ENCODE data around the gene BRIP1.
"Not testable (repeated sequence)": the region's sequence is repeated elsewhere in the genome, so short reads cannot be mapped to it uniquely, and the experiment has no call there.

Gene BRIP1

DNA sequence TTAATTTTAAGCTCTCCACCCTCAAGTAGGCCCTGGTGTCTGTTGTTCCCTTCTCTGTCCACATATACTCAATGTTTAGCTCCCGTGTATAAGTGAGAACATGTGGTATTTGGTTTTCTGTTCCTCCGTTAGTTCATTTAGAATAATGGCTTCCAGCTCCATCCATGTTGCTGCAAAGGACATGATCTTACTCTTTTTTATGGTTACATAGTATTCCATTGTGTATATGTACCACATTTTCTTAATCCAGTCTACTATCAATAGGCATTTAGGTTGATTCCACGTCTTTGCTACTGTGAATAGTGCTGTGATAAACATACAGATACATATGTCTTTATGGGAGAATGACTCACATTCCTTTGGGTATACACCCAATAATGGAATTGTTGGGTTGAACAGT is 160.9 kb downstream of the BRIP1 start:
- DNase-seq (ENCODE audit: extremely low read depth in 1 of 2, low read depth in 1 of 2) = no peak

DNA sequence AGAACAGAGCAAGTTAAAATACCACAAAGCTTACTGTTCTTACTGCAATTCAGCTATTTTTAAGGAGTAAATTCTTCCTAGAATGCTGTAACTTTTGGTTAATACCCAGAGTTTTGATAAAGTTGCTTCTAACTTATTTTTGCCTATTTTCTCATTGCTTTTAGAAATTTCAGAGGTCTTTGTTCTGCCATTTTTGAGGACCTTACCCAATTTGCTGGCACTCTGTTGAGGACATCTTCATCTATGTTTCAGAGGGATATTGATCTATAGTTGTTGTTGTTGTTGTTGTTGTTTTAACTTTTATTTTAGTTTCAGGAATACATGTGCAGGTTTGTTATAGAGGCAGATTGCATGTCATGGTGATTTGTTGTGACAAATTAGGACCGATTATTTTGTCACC is 161.3 kb downstream of the BRIP1 start:
- no peak for DNase-seq (ENCODE audit: extremely low read depth in 1 of 2, low read depth in 1 of 2)

DNA sequence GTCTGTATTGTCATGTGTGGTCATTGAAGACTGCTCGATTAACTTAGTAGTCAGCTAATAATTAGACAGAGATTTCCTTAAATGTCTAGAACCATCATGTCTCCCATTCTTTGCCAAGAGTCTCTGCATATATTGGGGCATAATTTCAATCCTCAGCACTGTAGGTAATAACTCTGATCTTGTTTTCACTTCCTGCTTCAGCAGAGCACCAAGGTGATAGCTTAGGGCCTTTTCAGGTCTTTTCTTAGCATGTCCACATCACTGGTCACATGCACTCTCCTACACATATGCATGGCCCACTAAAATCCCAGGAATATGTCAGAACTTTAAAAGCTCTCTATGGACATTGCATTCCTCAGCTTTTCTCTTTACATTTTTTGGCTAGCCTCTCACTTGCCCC is 162.0 kb downstream of the BRIP1 start:
- no peak for DNase-seq (ENCODE audit: extremely low read depth in 1 of 2, low read depth in 1 of 2)

DNA sequence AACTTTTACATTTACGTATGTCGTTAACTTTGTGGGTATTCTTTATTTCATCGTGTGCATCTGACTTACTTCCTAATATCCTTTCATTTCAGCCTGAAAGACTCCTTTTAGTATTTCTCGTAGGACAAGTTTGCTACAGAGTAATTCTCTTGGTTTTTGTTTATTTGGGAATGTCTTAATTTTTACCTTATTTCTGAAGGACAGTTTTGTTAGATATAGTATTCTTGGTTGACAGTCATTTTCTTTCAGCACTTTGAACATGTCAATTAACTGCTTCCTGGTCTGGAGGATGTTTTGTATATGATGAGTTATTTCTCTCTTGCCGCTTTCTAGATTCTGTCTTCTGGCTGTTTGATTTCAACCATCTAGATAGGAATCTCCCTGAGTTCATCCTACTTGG is 163.1 kb downstream of the BRIP1 start:
- no peak for DNase-seq (ENCODE audit: extremely low read depth in 1 of 2, low read depth in 1 of 2)

DNA sequence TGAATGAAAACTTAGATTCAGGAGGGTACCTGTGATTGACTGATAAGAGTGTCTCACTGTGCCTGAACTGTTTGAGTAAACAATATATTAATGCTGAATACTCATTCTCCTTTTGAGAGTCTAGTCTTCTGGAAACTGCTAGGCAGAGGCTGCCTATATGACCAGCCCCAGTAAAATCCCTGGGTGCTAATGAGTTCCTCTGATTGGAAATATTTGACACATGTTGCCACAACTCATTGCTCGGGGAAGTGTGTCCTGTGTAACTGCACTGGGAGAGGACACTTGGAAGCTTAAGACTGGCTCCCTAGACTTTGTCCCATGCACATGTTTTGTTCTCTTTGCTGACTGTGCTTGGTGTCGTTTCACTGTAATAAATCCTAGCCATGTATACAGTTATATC is 163.6 kb downstream of the BRIP1 start:
- DNase-seq (ENCODE audit: extremely low read depth in 1 of 2, low read depth in 1 of 2) = no peak

DNA sequence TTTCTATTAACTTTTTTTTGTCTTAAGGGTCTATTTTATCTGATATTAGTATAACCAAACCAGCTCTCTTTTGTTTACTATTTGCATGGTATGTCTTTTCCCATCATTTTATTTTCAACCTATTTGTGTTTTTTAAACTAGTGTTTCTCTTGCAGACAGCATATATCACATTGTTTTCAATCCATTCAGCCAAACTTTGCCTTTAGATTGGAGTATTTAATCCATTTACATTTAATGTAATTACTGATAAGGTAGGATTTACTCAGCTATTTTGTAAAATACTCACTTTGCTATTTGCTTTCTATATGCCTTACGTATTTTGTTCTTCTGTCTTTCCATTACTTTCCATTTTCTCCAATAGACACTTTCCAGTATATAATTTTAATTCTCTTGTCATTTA is 164.3 kb downstream of the BRIP1 start:
- DNase-seq (ENCODE audit: extremely low read depth in 1 of 2, low read depth in 1 of 2) = no peak

DNA sequence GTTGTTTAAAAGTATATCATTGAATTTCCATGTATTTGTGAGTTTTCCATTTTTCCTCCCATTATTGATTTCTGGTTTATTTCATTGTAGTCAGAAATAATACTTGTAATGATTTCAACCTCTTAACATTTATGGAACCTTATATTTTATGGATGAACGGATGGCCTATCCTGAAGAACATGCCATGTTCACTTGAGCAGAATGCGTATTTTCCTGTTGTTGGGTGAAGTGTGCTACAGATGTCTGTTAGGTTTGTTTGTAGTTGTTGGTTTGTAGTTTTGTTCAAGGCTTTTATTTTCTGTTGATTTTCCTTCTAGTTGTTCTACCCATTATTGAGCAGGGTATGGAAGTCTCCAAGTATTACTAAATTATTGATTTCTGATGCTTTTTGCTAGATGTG is 165.1 kb downstream of the BRIP1 start:
- no peak for DNase-seq (ENCODE audit: extremely low read depth in 1 of 2, low read depth in 1 of 2)

DNA sequence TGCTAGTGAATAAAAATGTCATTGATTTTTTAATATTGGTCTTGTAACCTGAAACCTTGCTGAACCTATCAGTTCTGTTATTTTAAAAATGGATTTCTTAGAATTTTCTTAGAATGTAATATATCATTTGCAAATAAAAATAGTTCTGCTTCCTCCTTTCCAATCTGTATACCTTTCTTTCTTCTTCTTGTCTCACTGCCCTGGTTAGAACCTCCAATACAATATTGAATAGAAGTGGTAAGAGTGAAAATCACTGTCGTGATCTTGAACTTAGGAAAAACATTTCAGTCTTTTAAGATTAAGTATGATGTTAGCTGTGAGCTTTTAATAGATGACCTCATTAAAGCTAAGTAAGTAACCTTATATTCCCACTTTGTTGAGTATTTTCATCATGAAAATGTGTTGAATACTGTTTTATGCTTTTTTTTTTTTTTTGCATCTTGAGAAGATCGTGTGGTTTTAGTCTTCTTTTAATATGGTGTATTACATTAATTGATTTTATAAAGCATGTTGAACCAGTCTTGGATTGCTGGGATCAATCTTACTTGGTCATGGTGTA is 167.5 kb downstream of the BRIP1 start:
- DNase-seq (ENCODE audit: extremely low read depth in 1 of 2, low read depth in 1 of 2) = no peak

DNA sequence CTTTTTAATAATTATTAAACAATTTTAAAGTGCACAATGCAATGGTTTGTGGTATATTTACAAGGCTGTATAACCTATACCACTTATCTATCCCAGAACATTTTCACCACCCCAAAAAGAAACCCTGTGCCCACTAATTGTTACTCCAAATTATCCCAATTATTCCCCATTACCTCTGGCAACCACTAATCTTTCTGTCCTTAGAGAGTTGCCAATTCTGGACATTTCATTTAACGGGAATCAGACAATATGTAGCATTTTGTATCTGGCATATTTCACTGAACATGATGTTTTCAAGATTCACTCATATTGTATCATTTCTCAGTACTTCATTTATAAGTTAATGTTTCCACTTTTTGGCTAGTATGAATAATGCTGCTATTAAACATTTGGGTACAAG is 169.2 kb downstream of the BRIP1 start:
- no peak for DNase-seq (ENCODE audit: extremely low read depth in 1 of 2, low read depth in 1 of 2)

DNA sequence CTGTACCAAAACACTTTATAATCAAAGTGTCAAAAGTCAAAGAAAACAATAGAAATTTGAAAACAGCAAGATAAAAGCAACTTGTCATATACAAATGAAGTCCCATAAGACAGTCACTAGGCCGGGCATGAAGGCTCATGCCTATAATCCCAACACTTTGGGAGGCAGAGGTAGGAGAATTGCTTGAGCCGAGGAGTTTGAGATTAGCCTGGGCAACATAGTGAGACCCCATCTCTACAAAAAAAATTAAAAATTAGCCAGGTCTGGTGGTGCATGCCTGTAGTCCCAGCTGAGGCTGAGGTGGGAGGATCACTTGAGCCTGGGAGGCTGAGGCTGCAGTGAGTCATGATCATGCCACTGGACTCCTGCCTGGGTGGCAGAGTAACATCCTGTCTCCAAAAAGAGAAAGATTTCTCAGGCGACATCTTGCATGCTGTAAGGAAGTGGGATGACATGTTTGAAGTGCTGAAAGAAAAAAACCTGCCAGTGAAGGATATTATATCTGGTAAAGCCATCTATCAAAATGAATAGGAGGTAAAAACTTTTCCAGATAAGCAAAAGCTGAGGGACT is 173.6 kb downstream of the BRIP1 start:
- no peak for DNase-seq (ENCODE audit: extremely low read depth in 1 of 2, low read depth in 1 of 2)

DNA sequence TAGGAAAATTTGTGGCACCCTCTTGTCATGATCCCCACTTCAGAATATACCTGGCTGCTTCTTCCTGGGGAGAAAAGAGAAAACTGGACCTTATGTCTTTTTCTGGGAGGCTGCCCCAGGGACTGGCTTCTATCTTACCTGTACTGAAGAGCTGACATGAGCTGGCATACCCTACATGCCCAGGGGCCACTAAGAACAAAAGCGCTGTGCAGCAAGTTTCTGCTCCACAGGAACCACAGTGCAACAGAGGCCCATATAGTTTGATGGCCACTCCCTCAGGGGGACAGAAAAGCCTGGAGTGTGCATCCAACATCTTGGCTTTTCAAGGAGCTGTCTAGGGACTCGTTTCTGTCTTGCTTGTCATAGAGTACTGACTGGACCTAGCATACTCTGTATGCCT is 175.6 kb downstream of the BRIP1 start:
- DNase-seq (ENCODE audit: extremely low read depth in 1 of 2, low read depth in 1 of 2) = no peak

DNA sequence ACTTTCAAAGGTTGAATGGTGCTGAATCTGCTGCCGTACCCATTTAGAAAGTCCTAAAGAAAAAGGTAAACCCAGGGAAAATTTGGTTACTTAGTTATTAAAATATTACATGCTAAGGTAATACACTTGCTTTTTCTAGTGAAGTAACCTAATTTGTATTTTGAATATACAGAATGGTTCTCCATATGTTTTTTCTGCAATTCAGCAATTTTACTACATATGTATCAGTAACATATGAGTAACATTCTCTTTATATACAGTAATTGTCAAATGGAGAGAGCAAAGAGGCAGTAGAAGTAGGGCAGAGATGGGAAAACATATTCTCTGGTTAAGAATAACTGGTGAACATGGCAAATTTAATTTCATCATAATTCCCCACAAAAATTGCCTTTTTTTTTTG is 177.2 kb downstream of the BRIP1 start:
- DNase-seq (ENCODE audit: extremely low read depth in 1 of 2, low read depth in 1 of 2) = no peak

DNA sequence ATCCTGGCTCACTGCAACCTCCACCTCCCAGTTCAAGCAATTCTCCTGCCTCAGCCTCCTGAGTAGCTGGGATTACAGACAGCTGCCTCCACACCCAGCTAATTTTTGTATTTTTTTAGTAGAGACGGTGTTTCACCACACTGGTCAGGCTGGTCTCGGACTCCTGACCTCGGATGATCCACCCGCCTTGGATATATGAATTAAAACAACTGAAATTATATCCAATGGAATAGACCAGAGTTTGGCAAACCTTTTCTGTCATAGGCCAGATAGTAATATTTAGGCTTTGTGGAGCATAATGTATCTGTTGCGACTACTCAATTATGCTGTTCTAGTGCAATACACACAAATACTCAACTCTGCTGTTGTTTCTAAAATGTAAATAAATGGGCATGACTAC is 178.5 kb downstream of the BRIP1 start:
- no peak for DNase-seq (ENCODE audit: extremely low read depth in 1 of 2, low read depth in 1 of 2)

DNA sequence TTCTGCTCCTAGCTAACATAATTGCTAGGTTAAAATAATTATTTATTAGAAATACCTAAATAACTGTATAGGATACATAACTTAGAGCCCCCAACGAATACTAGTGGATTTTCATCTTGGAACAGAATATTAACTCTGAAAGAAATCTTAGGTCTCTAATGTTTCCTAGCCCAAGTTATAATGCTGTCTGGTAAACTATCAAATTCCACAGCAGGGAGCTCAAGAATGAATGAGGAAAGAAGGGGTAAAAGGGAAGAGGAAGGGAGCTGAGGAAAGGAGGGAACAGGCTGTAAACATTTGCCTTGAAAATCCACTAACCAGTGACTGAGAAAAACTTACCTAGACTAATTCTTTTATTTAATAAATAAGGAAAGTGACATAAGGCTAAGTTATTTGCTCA is 179.2 kb downstream of the BRIP1 start:
- DNase-seq (ENCODE audit: extremely low read depth in 1 of 2, low read depth in 1 of 2) = no peak

DNA sequence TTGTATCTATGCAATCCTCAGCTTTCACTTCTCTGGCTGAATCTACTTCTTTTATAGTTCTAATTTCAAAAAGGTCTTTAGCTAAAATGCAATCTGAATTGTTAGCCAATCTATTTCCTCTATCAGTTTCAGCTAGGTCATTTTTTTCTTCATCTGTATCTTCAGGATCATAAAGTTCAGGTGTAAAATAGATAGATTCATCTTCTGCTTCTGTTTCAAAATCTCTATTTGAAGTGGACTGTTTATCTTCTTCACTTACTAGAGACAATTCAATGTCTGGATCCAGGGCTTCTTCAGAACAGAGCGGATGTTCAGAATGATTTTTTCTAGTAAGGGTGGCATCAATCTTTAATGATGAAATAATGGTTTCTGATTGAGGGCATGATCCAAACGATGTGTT is 179.9 kb downstream of the BRIP1 start:
- DNase-seq (ENCODE audit: extremely low read depth in 1 of 2, low read depth in 1 of 2) = no peak

DNA sequence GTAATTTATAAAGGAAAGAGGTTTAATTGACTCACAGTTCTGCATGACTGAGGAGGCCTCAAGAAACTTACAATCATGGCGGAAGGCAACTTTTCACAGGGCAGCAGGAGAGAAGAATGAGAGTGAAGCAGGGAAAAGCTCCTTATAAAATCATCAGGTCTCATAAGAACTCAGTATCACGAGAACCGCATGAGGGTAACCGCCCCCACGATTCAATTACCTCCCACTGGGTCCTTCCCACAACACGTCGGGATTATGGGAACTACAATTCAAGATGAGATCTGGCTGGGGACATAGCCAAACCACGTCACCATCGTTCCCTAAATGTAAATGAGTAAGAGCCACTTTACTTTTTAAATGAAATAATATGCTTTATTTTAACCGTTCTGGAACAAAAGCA is 182.4 kb downstream of the BRIP1 start:
- no peak for DNase-seq (ENCODE audit: extremely low read depth in 1 of 2, low read depth in 1 of 2)

DNA sequence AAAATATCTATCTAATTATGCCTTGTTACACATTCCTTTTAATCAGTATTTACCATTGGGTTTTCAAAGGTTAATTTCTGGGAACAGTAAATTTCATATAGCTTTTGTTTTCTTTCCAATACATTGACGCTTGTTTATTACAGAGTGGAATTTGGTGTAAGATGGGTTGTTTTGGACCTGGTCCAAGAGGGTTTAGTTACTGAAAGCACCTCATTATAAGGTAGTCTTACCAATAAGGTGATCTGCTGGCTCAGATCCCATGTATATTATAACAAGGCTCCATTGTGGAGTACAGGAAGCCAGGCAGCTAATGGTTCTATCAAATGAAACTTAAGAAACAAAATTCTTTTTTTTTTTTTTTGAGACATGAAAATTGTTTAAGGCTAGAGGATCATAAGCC is 185.0 kb downstream of the BRIP1 start:
- no peak for DNase-seq (ENCODE audit: extremely low read depth in 1 of 2, low read depth in 1 of 2)

DNA sequence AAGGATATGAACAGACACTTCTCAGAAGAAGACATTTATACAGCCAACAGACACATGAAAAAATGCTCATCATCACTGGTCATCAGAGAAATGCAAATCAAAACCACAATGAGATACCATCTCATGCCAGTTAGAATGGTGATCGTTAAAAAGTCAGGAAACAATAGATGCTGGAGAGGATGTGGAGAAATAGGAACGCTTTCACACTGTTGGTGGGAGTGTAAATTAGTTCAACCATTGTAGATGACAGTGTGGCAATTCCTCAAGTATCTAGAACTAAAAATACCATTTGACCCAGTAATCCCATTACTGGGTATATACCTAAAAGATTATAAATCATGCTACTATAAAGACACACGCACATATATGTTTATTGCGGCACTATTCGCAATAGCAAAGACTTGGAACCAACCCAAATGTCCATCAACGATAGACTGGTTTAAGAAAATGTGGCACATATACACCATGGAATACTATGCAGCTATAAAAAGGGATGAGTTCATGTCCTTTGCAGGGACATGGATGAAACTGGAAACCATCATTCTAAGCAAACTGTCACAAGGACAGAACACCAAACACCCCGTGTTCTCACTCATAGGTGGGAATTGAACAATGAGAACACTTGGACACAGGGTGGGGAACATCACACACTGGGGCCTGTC is 186.0 kb downstream of the BRIP1 start:
- DNase-seq (ENCODE audit: extremely low read depth in 1 of 2, low read depth in 1 of 2) = not testable (repeated sequence)

DNA sequence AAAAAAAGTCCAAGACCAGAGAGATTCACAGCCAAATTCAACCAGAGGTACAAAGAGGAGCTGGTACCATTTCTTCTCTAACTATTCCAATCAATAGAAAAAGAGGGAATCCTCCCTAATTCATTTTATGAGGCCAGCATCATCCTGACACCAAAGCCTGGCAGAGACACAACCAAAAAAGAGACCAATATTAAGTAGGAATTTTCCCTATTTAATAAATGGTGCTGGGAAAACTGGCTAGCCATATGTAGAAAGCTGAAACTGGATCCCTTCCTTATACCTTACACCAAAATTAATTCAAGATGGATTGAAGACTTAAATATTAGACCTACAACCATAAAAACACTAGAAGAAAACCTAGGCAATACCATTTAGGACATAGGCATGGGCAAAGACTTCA is 186.8 kb downstream of the BRIP1 start:
- not testable (repeated sequence) for DNase-seq (ENCODE audit: extremely low read depth in 1 of 2, low read depth in 1 of 2)

DNA sequence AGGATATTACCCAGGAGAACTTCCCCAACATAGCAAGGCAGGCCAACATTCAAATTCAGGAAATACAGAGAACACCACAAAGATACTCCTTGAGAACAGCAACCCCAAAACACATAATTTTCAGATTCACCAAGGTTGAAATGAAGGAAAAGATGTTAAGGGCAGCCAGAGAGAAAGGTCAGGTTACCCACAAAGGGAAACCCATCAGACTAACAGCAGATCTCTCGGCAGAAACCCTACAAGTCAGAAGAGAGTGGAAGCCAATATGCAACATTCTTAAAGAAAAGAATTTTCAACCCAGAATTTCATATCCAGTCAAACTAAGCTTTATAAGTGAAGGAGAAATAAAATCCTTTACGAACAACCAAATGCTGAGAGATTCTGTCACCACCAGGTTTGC is 188.7 kb downstream of the BRIP1 start:
- DNase-seq (ENCODE audit: extremely low read depth in 1 of 2, low read depth in 1 of 2) = not testable (repeated sequence)

DNA sequence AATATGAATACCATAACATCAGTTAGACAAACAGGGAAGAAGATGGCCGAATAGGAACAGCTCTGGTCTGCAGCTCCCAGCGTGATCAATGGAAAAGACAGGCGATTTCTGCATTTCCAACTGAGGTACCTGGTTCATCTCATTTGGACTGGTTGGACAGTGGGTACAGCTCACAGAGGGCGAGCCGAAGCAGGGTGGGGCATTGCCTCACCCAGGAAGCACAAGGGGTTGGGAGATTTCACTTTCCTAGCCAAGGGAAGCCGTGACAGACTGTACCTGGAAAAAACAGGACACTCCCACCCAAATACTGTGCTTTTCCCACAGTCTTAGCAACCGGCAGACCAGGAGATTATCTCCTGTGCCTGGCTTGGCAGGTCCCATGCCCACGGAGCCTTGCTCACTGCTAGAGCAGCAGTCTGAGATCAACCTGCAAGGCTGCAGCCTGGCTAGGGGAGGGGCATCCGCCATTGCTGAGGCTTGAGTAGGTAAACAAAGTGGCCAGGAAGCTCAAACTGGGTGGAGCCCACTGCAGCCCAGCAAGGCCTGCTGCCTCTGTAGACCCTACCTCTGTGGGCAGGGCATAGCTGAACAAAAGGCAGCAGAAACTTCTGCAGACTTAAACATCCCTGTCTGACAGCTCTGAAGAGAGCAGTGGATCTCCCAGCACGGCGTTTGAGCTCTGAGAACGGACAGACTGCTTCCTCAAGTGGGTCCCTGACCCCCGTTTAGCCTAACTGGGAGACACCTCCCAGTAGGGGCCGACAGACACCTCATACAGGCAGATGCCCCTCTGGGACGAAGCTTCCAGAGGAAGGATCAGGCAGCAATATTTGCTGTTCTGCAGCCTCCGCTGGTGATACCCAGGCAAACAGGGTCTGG is 190.1 kb downstream of the BRIP1 start:
- not testable (repeated sequence) for DNase-seq (ENCODE audit: extremely low read depth in 1 of 2, low read depth in 1 of 2)

DNA sequence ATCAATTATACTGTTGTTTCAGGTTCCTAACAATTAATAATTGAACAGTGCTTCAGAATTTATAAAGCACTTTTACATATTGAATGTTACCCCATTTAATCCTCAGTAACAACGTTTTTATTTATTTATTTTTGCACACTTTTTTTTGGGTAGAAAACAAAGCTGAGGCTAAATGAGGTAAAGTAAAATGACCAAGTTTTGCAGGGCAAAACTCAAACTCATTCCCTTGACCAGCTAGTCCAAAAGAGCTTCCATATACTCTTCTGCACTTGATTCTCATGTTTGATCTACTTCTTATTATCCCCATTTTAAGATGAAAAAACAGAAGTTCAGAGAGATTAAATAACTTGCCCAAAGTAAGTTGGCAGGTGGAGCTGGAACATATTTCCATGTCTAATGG is 191.2 kb downstream of the BRIP1 start:
- no peak for DNase-seq (ENCODE audit: extremely low read depth in 1 of 2, low read depth in 1 of 2)

All from activated CD8-positive, alpha-beta memory T cell treated with anti-CD3 and anti-CD28 coated beads for 1 hour (primary cell).